GM19395 (cell line): ENCODE data around the gene ART4.

ENCODE experiments used
- ATAC-seq: cut with Tn5 transposase; IDR thresholded peaks from one replicate; pipeline ENCODE4 v1.9.1; 2021; ENCODE audit warnings: mild to moderate bottlenecking, moderate library complexity; ENCODE audit not compliant: unreplicated experiment

The ART4 gene

GRCh38 chr12:14852880-14853279 lies 9.6 kb upstream of the ART4 start:
- no peak for ATAC-seq

GRCh38 chr12:14850929-14851663 lies 7.8 kb upstream of the ART4 start:
- peak; percentile 89 for ATAC-seq

GRCh38 chr12:14849661-14850060 lies 6.3 kb upstream of the ART4 start:
- no peak for ATAC-seq

GRCh38 chr12:14846876-14847580 lies 3.7 kb upstream of the ART4 start:
- ATAC-seq, result no peak

- no peak for ATAC-seq
These were observed 2.8 kb upstream of the ART4 start for GRCh38 chr12:14846042-14846587.

- no peak for ATAC-seq
These were observed 2.0 kb upstream of the ART4 start for GRCh38 chr12:14845350-14845750.

GRCh38 chr12:14844401-14844800 lies 1.1 kb upstream of the ART4 start:
- ATAC-seq, result no peak

GRCh38 chr12:14842315-14842714 lies 1.0 kb downstream of the ART4 start:
- ATAC-seq, result no peak

- no peak for ATAC-seq
These were observed 1.6 kb downstream of the ART4 start for GRCh38 chr12:14841761-14842160.

GRCh38 chr12:14840616-14841015 lies 2.7 kb downstream of the ART4 start:
- ATAC-seq, result no peak

- ATAC-seq, result no peak
These were observed 4.1 kb downstream of the ART4 start for GRCh38 chr12:14839262-14839661.

- no peak for ATAC-seq
These were observed 6.8 kb downstream of the ART4 start for GRCh38 chr12:14836336-14837210.

- ATAC-seq, result no peak
These were observed 8.8 kb downstream of the ART4 start for GRCh38 chr12:14834509-14834908.

GRCh38 chr12:14833952-14834351 lies 9.4 kb downstream of the ART4 start:
- ATAC-seq, result no peak

GRCh38 chr12:14833336-14833735 lies 10.0 kb downstream of the ART4 start:
- no peak for ATAC-seq

- peak; percentile 58 for ATAC-seq
These were observed 14.4 kb downstream of the ART4 start for GRCh38 chr12:14828892-14829291.

- no peak for ATAC-seq
These were observed 16.3 kb downstream of the ART4 start for GRCh38 chr12:14827043-14827442.

GRCh38 chr12:14826491-14826890 lies 16.8 kb downstream of the ART4 start:
- no peak for ATAC-seq

- no peak for ATAC-seq
These were observed 18.1 kb downstream of the ART4 start for GRCh38 chr12:14825256-14825655.

GRCh38 chr12:14824012-14824634 lies 19.2 kb downstream of the ART4 start:
- ATAC-seq, result no peak

GRCh38 chr12:14814014-14814413 lies 29.3 kb downstream of the ART4 start, which contains the start of gene SMCO3:
Gene SMCO3, minus strand, starts transcription at chr12:14814182. Its CDS starts 7,502 bp downstream, at chr12:14806680.
- ATAC-seq, result no peak
